ENCODE data around the gene CAD.

- TF ChIP-seq CTCF (IDR thresholded peaks at IDR 0.05) (no peak), EZH2 (IDR thresholded peaks at IDR 0.05; ENCODE audit: borderline replicate concordance, insufficient read depth, low read depth, low read length, poor library complexity, severe bottlenecking) (no peak)
These were observed 67.8 kb downstream of the CAD start for GRCh38 chr2:27284996-27285395.

Measured in B cell (primary cell).